GM21447 (cell line): ENCODE measurements around the gene ZMIZ1.

Experiments
- ATAC-seq: cut with Tn5 transposase; IDR thresholded peaks from one replicate; pipeline ENCODE4 v1.9.1; 2021; ENCODE audit not compliant: unreplicated experiment

Gene ZMIZ1

DNA sequence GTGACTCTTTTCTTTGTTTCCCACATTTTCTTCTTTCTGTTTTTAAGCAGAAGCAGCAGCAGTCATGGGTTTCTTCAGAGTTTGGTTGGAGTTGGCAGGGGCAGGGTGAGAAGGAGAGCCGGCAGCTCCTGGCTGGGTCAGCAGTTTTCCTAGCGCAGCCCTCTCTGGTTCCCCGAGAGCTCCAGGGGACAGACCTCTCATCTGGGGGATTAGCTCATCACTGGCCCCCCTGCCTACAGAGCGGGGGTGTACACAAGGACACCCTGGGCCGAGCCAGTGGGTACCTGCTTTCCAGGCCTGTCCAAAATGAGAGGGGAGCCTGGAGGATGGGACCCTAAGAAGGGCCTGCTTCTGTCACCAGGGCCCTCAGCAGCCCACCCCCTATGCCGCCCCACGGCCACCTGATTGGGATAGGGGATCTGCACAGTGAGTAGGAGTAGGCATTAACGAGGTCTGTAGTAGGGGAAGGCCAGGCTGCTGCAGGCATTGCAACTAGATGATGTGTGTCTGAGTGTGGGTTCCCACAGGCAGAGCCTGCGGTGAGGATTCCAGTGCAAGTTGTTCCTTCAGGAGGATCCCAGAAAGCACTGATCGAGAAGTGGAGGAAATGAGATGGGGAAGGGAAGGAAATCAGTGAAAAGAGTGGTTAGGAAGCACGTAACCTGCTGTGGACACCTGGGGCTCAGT is 155.6 kb downstream of the ZMIZ1 start:
- ATAC-seq: no peak

GRCh38 chr10:79224992-79225391 is 156.2 kb downstream of the ZMIZ1 start:
- no peak for ATAC-seq

- no peak for ATAC-seq
Observed at GRCh38 chr10:79226391-79227245, 157.9 kb downstream of the ZMIZ1 start.

GRCh38 chr10:79229071-79229541 is 160.3 kb downstream of the ZMIZ1 start:
- ATAC-seq: no peak

DNA sequence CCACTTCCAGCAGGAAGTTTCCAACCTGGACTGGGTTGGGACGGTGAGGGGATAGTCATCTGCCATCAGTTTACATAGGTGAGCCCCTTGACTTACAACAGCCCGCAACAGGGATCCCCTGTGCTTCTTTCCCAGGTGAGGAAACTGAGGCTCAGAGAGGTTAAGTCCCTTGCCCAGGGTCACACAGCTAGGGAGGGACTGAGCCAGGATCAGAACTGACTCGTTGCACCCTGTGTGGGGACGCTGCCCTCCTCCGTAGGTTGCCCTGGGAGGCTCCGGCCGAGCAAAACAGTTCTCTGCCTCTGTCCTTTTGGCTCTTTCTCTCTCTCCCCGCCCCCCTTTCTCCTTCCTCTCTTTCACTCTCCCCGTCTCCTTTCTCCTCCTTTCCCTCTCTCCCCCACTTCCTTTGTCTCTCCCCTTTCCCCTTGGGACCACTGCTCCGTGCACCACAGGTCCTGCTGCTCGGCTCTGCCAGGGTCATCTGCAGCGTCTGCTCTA is 161.1 kb downstream of the ZMIZ1 start:
- no peak for ATAC-seq

- ATAC-seq: no peak
Observed at GRCh38 chr10:79230328-79230830, 161.6 kb downstream of the ZMIZ1 start.

DNA sequence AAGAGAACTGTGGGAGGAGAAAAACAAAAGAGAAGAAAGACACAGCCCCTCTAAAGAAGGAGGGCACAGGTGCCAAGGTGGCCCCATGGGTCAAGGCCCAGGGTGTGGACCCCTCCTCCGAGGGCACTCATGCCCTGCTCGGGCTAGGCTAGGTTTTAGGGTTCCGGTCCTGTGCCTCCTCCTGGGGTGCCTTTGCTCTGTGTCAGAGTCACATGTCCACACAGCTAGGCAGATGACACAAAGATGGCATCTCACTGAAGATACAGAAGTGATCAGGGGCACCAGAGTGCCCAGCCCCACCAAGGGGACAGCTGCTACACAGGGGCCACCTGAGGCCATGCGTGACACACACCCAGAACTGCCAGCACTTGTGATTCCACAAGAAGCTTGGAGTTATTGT is 162.1 kb downstream of the ZMIZ1 start:
- ATAC-seq: no peak

- no peak for ATAC-seq
Observed at GRCh38 chr10:79231908-79232307, 163.1 kb downstream of the ZMIZ1 start.

- ATAC-seq: no peak
Observed at GRCh38 chr10:79232864-79233263, 164.1 kb downstream of the ZMIZ1 start.

GRCh38 chr10:79234391-79235315 is 165.9 kb downstream of the ZMIZ1 start:
- ATAC-seq: no peak

DNA sequence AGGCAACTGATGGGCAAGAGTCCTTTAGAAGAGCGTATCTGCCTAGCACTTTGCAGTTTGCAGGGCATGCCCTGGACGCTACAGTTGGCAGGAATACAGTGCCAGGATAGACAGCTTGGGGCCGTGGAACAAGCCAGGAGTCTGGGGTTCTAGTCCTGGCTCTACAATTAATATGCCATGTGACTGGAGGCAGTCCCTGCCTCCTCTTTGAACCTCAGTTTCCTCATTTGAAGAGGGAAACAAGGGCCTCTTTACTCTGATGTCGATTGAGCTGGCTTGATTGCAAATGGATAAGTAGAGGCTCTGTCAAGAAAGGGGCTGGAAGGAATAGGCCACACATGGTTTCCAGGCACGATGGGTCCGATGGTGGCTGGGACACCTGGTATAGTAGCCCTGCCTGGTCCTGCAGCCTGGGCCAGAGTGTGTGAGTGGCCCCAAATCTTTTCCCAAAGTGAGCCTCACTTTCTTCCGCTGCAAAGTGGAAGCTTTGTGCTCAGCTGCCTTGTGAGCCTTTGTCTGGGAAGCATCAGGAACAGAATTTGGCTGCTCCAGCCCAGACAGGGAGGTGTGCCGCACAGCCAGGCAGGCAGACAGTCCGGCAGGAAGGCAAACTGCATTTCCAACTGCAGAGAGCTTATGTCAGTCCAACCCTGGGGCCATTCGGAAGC is 167.1 kb downstream of the ZMIZ1 start:
- no peak for ATAC-seq

DNA sequence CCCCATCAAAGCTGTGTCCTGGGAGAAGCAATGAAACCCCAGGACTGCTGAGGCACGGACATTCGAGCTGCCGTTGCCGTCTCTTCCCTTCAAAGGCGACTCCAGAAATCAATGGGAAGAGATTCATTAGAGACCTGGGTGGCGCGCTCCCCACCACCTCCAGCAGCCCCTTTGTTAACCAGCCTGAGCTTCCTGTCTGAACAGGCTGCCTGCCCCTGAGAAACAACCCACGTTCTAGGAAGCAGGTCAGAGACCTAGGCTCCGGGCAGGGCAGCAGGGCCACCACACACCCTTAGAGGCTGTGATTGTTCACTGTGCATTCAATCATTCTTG is 167.6 kb downstream of the ZMIZ1 start:
- no peak for ATAC-seq

DNA sequence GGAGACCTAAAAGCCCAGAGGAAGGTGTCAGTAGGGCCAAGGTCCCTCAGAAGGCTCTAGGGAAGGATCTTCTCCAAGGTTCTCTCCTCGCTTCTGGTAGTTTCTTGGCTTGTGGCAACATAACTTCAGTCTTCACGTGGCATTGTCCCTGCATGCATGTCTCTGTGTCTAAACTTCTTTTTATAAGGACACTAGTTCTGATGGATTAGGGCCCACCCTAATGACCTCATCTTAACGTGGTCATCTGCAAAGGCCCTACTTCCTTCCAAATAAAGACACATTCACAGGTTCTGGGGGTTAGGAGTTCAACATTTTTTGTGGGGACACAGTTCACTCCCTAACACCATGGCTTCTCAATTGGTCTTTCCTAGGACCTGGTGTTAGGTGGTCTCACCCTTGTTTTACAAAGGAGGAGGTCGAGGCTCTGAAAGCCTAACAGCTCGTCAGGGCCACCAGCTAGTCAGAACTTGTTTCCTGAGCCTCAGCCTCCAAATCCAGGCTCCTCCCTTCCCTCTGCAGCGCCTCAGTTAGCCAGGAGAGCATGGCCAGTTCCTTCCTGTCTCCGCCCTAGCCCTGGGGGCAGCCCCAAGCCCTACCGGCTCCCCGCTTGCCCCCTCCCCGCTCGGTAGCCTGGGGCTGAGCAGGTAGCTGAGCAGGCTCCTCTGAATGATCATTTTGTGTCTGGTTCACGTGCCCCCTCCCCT is 168.8 kb downstream of the ZMIZ1 start:
- ATAC-seq: no peak

GRCh38 chr10:79238158-79238520 is 169.4 kb downstream of the ZMIZ1 start:
- no peak for ATAC-seq

DNA sequence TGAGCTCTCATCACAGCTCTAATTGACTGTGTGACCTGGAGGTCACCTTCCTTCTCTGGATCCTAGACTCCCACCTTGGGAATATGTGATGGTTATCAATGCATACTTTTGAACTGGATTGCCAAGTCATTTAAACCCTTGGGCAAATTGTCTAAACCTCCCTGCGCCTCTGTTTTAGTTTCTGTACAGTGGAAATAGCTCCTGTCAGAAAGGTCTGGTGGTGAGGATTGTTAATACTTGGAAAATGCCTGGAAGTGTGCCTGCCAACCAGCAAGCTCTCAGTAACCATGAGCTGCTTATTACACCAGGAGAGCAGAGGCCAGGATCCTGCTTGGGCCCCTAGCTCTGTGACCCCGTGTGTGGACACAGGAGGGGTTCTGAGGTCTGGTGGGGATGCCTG is 169.8 kb downstream of the ZMIZ1 start:
- no peak for ATAC-seq

- ATAC-seq: no peak
Observed at GRCh38 chr10:79239275-79239779, 170.6 kb downstream of the ZMIZ1 start.

DNA sequence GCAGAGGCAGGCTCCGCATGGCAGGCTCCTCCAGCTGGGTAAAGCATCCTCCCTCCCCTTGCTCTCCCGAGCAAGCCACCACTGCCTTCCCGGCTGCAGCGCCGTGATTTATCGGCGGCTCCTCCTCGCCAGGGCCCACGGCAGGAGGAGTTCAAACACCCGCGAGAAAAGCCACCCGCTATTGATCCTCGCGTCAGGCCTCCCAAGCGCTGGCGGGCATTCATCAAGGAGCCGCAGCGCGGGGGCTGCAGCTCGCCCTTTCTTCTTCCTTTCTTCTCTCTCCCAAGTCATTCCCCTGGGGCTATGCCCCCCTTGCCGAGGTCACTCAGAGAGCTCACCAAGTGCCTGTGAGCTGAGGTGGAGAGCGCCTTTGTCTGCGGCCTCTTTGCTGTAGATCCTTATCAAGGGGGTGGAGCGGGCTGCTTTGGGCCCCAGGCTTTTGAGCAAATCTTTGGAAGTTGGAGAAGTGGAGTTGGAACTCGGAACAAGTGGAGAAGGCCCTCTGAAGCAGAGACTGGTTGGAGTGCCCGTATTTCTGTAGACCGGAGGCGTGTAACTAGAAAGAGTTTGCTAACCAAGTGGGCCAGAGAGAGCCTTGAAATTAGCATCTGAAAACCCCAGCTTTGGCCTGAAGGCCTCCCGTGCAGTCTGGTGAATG is 171.3 kb downstream of the ZMIZ1 start:
- no peak for ATAC-seq

- no peak for ATAC-seq
Observed at GRCh38 chr10:79241629-79241989, 172.8 kb downstream of the ZMIZ1 start.

GRCh38 chr10:79241990-79242619 is 173.3 kb downstream of the ZMIZ1 start:
- ATAC-seq: peak; percentile 32
